ENCODE results near the gene ULK4.

DNA sequence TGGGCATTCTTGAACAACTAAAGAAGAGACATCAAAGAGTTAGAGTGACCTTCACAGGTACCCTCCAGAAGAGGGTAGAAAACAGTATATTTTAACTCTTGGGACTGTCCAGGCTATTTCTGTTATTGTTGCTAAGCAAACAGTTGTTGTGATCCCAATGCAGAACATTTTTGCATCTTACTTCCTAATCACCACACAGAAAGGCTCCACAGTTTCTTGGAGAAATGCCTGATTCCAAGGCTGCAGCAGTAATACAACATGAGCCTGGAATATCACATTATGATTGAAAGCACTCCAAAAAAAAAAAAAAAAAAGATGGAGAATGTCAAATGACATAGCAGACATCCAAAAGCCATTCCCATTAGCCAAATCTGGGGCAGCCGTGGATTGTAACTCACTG, 567.0 kb downstream of the ULK4 start:
- TF ChIP-seq POLR2AphosphoS5 (IDR thresholded peaks at IDR 0.05), result no peak
- TF ChIP-seq, protein P1, sequence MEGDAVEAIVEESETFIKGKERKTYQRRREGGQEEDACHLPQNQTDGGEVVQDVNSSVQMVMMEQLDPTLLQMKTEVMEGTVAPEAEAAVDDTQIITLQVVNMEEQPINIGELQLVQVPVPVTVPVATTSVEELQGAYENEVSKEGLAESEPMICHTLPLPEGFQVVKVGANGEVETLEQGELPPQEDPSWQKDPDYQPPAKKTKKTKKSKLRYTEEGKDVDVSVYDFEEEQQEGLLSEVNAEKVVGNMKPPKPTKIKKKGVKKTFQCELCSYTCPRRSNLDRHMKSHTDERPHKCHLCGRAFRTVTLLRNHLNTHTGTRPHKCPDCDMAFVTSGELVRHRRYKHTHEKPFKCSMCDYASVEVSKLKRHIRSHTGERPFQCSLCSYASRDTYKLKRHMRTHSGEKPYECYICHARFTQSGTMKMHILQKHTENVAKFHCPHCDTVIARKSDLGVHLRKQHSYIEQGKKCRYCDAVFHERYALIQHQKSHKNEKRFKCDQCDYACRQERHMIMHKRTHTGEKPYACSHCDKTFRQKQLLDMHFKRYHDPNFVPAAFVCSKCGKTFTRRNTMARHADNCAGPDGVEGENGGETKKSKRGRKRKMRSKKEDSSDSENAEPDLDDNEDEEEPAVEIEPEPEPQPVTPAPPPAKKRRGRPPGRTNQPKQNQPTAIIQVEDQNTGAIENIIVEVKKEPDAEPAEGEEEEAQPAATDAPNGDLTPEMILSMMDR (IDR thresholded peaks at IDR 0.05), result no peak
- no peak for TF ChIP-seq POLR2A (IDR thresholded peaks at IDR 0.05)
- no peak for TF ChIP-seq EP300 (IDR thresholded peaks at IDR 0.05)
